IPS-18a (cell line): ENCODE data around the gene CDH24.

Experiments used
- H3K27ac ChIP-seq: one replicate; pipeline ENCODE4 v1.5.1; 2013; ENCODE audit warnings: low read length
- H3K27me3 ChIP-seq: one replicate; pipeline ENCODE4 v1.6.1; 2013; ENCODE audit warnings: mild to moderate bottlenecking, low read length; ENCODE audit not compliant: control insufficient read depth, insufficient read depth
- H3K36me3 ChIP-seq: one replicate; pipeline ENCODE4 v1.6.1; 2013; ENCODE audit warnings: low read depth, low read length; ENCODE audit not compliant: control insufficient read depth
- H3K4me1 ChIP-seq: one replicate; pipeline ENCODE4 v1.6.1; 2013; ENCODE audit warnings: low read depth, low read length; ENCODE audit not compliant: control insufficient read depth
- H3K4me3 ChIP-seq: one replicate; pipeline ENCODE4 v1.5.1; 2013; ENCODE audit warnings: low read length
- H3K9ac ChIP-seq: one replicate; pipeline ENCODE4 v1.6.1; 2013; ENCODE audit warnings: mild to moderate bottlenecking, low read length, moderate library complexity
- H3K9me3 ChIP-seq: one replicate; pipeline ENCODE4 v1.6.1; 2013; ENCODE audit warnings: low read depth, low read length; ENCODE audit not compliant: control insufficient read depth

CDH24 gene, protein sequence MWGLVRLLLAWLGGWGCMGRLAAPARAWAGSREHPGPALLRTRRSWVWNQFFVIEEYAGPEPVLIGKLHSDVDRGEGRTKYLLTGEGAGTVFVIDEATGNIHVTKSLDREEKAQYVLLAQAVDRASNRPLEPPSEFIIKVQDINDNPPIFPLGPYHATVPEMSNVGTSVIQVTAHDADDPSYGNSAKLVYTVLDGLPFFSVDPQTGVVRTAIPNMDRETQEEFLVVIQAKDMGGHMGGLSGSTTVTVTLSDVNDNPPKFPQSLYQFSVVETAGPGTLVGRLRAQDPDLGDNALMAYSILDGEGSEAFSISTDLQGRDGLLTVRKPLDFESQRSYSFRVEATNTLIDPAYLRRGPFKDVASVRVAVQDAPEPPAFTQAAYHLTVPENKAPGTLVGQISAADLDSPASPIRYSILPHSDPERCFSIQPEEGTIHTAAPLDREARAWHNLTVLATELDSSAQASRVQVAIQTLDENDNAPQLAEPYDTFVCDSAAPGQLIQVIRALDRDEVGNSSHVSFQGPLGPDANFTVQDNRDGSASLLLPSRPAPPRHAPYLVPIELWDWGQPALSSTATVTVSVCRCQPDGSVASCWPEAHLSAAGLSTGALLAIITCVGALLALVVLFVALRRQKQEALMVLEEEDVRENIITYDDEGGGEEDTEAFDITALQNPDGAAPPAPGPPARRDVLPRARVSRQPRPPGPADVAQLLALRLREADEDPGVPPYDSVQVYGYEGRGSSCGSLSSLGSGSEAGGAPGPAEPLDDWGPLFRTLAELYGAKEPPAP

DNA sequence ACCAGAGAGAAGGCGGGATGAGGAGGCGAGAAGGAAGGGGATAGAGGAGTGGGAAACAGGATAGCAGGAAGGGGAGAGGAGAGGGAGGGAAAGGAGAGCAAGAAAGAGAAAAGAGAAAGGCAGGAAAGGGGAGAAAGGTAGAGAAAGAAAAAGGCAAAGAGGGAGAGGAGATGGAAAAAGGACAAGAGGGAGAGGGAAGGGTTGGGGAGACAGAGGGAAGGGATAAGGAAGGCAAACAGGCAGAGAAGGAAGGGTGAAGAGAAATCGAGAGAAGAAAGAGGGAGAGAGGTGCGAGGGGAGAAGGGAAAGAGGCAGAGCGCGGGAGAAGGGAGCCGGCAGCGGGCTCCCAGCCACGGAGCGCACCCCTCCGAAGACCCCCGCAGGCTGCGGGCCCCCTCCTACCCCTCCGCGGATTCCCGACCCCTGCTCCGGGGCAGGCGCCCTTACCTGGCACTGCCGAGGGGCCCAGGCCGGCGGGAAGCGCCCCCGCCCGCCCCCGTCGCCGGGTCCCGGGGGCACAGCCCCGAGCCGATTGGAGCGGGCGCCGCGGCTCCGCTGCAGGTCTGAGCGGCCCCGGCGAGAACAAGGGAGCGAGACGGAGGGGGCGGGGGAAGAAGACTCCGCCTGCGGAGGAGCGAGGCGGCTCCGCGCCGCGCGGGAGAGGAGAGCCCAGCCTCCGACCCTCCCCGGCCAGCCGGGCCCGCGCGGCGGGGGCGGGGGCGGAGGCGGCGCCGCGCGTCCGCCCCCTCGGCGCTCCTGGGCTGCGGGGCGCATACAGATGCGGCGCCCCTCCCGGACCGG, at the start of gene CDH24:
TSS of gene CDH24 (minus strand) at position 565 of the 801 bp plus-strand sequence. CDS start 1,787 bp downstream, outside the sequence.
- Histone ChIP-seq H3K4me3 (peak within 1 kb of the TSS; percentile 78), H3K9ac (peak within 1 kb of the TSS; percentile 62), H3K9me3 (no peaks in the 10 kb centered on the region), H3K4me1 (peaks cover 10% of the 10 kb centered on the region), H3K36me3 (peaks cover 35% of the 10 kb centered on the region), H3K27ac (no peak within 1 kb of the TSS), H3K27me3 (peaks cover 6% of the 10 kb centered on the region)

DNA sequence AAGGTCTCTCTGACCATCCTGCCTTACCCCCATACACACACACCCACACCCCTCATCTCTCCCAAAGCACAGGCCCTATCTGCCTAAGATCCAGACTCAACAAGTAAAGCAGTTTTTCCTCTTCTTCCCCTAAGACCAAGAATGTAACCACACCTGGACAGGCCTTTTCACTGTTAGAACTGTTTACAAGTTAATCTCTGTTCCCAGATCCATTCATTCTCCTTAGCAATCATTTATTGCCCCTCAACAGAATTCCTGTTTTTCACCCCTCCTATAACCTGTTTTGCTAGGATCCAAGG, 49.4 kb upstream of the CDH24 start:
- Histone ChIP-seq H3K9ac (peak overlapping the region; percentile 9), H3K27me3 (peaks cover 6% of the 10 kb centered on the region), H3K9me3 (no peaks in the 10 kb centered on the region), H3K27ac (no peak overlapping the region), H3K4me1 (peaks cover 21% of the 10 kb centered on the region), H3K36me3 (no peaks in the 10 kb centered on the region), H3K4me3 (no peak overlapping the region)

DNA sequence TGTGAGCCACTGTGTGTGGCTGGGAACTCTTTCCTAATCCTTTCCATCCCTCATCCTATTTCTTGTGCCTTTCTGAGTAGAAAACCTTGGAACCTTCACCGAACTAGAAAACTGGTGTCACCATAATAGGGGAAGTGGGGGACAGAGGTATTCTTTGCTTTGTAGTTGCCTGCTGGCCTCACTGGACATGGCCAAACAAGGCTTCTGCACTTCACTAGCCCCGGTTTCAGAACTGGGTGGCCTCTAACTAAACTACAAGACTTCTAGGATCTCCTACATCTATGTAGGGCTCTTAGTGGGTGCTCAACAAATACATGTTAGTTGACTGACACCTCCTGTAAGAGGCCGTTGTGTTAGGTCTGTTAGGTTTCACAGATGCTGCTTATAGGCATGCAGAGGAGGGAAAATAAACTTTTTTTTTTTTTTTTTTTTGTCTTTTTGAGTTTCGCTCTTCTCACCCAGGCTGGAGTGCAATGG, 48.1 kb upstream of the CDH24 start:
- Histone ChIP-seq H3K4me1 (peaks cover 21% of the 10 kb centered on the region), H3K9me3 (no peaks in the 10 kb centered on the region), H3K27me3 (no peaks in the 10 kb centered on the region), H3K4me3 (no peak overlapping the region), H3K27ac (no peak overlapping the region), H3K9ac (no peak overlapping the region), H3K36me3 (no peaks in the 10 kb centered on the region)

DNA sequence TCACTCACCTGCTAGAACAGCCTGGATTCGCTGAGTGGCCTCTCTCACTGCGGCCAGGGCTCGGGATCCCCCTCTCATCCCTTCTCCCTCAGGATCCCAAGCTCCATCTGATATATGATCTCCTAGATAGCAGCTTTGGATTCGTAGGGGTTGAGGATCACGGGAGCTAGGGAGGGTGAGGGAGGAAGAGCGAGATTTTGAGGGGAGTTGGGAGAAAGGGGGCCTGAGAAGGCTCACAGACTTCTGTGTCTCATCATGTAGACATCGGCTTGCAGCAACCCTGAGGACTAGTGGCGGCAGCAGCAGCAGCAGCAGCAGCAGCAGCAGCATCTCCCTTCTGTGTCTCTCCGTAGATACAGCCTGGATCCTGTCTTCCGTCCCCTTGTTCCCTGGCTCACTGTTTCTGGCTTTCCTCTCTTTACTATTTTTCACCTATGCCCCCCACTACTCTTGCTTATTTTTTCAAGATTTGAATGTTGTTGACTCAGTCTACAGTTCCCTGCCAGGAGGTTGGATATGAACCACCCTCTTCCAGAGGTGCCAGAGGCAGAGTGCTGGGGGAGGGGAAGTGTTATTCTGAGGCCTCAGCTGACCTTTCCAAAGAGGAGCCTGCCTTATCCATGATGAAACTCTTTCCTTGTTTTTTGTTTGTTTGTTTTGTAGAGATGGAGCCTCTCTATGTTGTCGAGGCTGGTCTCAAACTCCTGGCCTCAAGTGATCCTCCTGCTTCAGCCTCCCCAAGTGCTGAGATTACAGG, 47.4 kb upstream of the CDH24 start, which contains the start of gene CIROP:
TSS of gene CIROP (minus strand) at position 399 of the 757 bp plus-strand sequence. CDS start at position 330, 69 bp downstream.
- no peak within 1 kb of the TSS for H3K4me3 ChIP-seq
- H3K9me3 ChIP-seq = no peaks in the 10 kb centered on the region
- H3K9ac ChIP-seq = no peak within 1 kb of the TSS
- H3K27me3 ChIP-seq = no peaks in the 10 kb centered on the region
- H3K36me3 ChIP-seq = no peaks in the 10 kb centered on the region
- peaks cover 21% of the 10 kb centered on the region for H3K4me1 ChIP-seq
- no peak within 1 kb of the TSS for H3K27ac ChIP-seq

DNA sequence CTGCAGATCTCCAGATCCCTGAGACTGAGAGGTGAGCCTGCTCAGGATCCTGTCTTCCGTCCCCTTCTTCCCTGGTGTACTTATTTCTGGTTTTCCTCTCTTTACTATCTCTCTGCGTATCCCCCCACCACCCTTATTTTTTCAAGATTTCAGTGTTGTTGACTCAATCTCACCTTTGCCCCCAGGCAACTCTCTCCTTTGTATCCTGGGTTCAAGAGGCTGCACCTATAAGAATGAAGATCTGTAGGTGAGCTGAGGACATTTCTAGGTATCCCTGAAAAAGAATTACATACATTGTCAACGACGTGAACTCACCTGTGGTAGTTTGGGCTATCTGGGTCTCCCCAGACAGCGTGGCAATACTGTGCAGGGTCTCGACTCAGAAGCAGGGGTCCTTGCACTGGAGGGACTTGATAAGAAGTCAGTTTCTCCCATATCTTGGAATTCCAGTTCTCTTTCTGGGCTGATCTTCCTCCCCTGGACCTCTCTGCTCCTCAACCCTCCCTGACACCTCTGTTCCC, 46.8 kb upstream of the CDH24 start:
- H3K4me1 ChIP-seq = peaks cover 21% of the 10 kb centered on the region
- H3K36me3 ChIP-seq = no peaks in the 10 kb centered on the region
- no peak overlapping the region for H3K4me3 ChIP-seq
- no peaks in the 10 kb centered on the region for H3K27me3 ChIP-seq
- H3K9me3 ChIP-seq = no peaks in the 10 kb centered on the region
- no peak overlapping the region for H3K9ac ChIP-seq
- H3K27ac ChIP-seq = no peak overlapping the region

DNA sequence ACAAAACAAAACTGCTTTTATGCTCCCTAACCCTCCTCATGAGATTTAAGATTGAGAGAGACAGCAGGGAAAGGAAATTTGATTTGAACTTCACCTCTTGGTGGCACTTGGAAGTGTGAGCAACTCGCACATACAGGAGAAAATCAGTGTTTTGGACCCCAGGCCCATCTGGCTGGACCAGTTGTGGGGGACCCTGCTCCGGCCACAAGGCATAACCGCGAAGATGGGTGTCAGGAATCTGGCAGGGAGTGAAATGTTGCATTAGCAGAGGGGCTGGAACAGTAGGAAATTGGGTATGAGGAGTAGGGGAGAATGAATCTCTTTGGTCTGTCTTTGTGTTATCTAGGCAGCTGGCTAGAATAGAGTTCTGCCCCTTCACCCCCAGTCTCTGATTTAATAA, 46.3 kb upstream of the CDH24 start:
- Histone ChIP-seq H3K9me3 (no peaks in the 10 kb centered on the region), H3K36me3 (peaks cover 3% of the 10 kb centered on the region), H3K9ac (no peak overlapping the region), H3K27ac (no peak overlapping the region), H3K4me1 (peaks cover 21% of the 10 kb centered on the region), H3K27me3 (no peaks in the 10 kb centered on the region), H3K4me3 (no peak overlapping the region)

DNA sequence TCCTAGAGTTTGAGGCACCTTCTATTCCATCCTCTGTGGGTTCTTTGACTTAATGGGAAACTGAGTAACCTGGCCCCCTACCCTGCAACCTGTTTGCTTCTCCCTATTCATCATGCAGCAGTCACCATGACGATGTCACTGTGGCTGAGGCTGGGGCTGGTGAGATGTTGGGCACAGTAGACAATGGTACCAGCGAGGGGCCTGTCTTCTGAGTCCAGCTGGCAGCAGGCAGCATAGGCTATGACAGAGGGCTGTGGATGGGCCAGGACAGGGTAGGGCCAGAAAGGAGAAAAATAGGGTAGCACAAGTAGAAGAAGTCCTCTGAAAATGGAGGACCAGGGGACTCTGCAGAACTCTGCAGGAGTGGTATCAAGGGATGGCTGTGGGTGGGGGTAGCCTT, 45.5 kb upstream of the CDH24 start:
- no peak overlapping the region for H3K9ac ChIP-seq
- H3K36me3 ChIP-seq = peaks cover 11% of the 10 kb centered on the region

DNA sequence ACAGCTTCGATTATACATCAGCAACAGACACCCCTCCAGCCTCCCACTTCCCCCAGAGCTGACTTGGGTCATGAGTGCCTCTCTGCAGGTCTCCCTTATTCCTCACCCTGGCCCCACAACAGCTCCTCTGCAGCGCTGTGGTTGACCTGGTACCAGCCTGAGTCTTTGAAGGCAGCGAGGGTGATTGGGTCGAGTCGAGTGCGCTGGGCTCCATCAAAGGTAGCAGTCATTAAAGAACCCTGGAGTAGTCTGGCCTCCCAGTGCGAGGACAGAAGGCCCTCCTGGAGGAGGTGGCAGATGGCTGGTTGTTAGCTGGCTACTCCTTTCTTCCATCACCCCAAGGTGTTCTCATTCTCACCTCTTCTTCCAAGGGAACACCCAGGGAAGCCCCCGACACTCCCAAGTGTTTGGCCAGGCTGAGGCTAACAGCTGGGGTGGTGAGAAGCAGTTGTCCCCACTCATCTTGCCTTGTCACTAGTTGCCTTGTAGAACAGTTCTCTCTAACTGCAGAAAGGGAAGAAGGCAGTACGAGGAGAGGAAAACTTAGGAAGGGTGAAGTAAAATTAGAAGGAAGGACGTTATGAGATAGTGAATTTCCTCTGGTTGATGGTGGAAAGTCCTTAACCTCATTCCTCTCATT, 44.8 kb upstream of the CDH24 start:
- no peak overlapping the region for H3K9ac ChIP-seq
- peaks cover 21% of the 10 kb centered on the region for H3K4me1 ChIP-seq
- no peaks in the 10 kb centered on the region for H3K27me3 ChIP-seq
- H3K4me3 ChIP-seq = no peak overlapping the region
- H3K27ac ChIP-seq = no peak overlapping the region
- H3K36me3 ChIP-seq = peaks cover 15% of the 10 kb centered on the region
- H3K9me3 ChIP-seq = no peaks in the 10 kb centered on the region

More for the DNA sequence above, 45.5 kb upstream of the CDH24 start:
- peaks cover 21% of the 10 kb centered on the region for H3K4me1 ChIP-seq
- no peaks in the 10 kb centered on the region for H3K9me3 ChIP-seq
- no peak overlapping the region for H3K27ac ChIP-seq
- H3K4me3 ChIP-seq = no peak overlapping the region
- H3K27me3 ChIP-seq = no peaks in the 10 kb centered on the region

DNA sequence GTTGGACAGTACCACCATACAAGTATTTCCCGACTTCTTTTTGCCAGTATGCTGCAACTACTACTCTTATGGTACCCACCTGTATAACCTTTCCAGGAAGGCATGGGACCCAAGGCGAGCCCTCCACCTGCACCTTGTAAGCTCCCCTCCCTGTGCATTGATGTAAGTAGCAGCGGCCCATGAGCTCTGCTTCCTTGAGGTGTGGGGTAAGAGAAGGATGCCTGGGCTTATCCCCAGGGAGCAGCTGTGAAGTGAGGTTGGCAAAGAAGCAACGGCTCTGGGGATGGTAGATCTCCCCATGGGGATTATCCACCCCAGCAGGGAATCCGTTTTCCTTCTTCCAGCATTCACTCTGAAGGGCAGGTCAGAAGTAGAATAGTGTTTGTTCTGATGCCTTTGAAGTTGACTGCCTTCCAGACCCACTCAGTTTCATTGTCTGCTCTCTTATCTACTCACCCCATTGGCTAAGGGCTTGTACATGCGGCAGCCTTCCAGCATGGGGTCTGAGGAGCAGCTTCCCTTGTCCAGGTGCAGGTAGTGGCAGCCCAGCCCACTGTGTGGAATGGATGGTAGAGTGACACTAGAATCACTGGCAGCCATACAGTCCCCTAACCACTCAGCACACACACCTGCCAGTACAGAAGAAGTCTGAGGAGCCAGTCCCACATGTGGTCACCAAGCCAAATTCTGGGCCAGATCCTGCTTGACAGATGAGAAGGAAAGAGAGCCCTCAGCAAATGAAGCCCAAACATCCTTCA, 44.1 kb upstream of the CDH24 start:
- Histone ChIP-seq H3K27me3 (no peaks in the 10 kb centered on the region), H3K4me3 (no peak overlapping the region), H3K9ac (no peak overlapping the region), H3K27ac (no peak overlapping the region), H3K36me3 (peaks cover 15% of the 10 kb centered on the region), H3K4me1 (peaks cover 17% of the 10 kb centered on the region), H3K9me3 (no peaks in the 10 kb centered on the region)
